ENCODE measurements around the gene EYA2. TPM values are rescaled to one million over a fixed set of nuclear protein-coding genes. Genes with fewer than 3 reads are reported as not detected.

EYA2 gene
- total RNA-seq, 1 experiment from 2014 or later: 0.74 TPM

DNA sequence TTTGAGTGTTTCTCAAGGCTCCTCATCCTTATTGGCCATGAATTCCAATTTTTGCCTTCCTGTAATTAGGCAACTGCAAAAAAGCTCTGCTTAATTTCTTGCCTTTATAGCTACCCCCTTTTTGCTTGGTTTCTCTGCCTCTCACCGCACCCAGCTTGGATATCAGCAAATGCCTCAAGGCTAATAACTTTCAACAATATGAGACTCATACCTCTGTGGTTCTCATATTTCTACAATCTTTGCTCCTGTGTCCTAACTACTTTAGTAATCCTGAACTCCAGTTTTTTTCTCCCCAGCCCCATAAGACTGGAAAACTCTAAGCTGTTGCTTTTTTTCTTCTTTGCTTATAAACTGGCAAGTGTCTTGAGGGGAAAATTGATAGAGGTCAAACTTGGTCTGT, 88.8 kb downstream of the EYA2 start:
- Mint-ChIP-seq H3K4me1 (peaks cover 12 to 13% of the 10 kb centered on the region in 2 experiments), H3K9me3 (peaks cover 10 to 12% of the 10 kb centered on the region in 2 experiments), H3K36me3 (ENCODE audit: insufficient read depth in 1 of 3, low read depth in 3 of 3) (peaks cover 0 to 7% (median 2%) of the 10 kb centered on the region in 3 experiments; a peak in 3 of 7 replicates), H3K4me3 (no peak overlapping the region), H3K27me3 (ENCODE audit: low read depth) (peaks cover 1% of the 10 kb centered on the region; the same call in 1 of the 2 replicates), H3K27ac (no peak overlapping the region)
- no peak overlapping the region for H3K4ac ChIP-seq (ENCODE audit: low read depth, low read length)
- no peak overlapping the region for H2BK120ac ChIP-seq (ENCODE audit: low read depth, low read length, poor library complexity, severe bottlenecking)
- no peak for DNase-seq
- H3K27ac ChIP-seq (ENCODE audit: insufficient read length, low read depth, low read length): no peak overlapping the region
- no peak overlapping the region for H3K4me2 ChIP-seq (ENCODE audit: insufficient read depth, insufficient read length, low read length)
- no peaks in the 10 kb centered on the region for H3K79me2 ChIP-seq (ENCODE audit: insufficient read depth, low read length)
- H3K23ac ChIP-seq (ENCODE audit: insufficient read length, low read depth, low read length): no peak overlapping the region
- H3K18ac ChIP-seq (ENCODE audit: insufficient read length, low read depth, low read length): no peak overlapping the region
- no peak overlapping the region for H2BK12ac ChIP-seq (ENCODE audit: insufficient read length, low read depth, low read length)
- no peak overlapping the region for H2AK5ac ChIP-seq (ENCODE audit: insufficient read length, low read length)
- H3K9me3 ChIP-seq (ENCODE audit: control insufficient read depth, low read depth, low read length): no peaks in the 10 kb centered on the region
- H3K79me1 ChIP-seq (ENCODE audit: insufficient read depth, low read depth, low read length, poor library complexity, severe bottlenecking): no peaks in the 10 kb centered on the region
- no peak overlapping the region for H4K5ac ChIP-seq (ENCODE audit: insufficient read length, low read depth, low read length)
- H3K14ac ChIP-seq (ENCODE audit: insufficient read depth, low read length): no peak overlapping the region
- TF ChIP-seq, protein P1, sequence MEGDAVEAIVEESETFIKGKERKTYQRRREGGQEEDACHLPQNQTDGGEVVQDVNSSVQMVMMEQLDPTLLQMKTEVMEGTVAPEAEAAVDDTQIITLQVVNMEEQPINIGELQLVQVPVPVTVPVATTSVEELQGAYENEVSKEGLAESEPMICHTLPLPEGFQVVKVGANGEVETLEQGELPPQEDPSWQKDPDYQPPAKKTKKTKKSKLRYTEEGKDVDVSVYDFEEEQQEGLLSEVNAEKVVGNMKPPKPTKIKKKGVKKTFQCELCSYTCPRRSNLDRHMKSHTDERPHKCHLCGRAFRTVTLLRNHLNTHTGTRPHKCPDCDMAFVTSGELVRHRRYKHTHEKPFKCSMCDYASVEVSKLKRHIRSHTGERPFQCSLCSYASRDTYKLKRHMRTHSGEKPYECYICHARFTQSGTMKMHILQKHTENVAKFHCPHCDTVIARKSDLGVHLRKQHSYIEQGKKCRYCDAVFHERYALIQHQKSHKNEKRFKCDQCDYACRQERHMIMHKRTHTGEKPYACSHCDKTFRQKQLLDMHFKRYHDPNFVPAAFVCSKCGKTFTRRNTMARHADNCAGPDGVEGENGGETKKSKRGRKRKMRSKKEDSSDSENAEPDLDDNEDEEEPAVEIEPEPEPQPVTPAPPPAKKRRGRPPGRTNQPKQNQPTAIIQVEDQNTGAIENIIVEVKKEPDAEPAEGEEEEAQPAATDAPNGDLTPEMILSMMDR (conservative IDR thresholded peaks at IDR 0.05): no peak
- H3K23me2 ChIP-seq (ENCODE audit: insufficient read length, low read depth, low read length, poor library complexity, severe bottlenecking): no peaks in the 10 kb centered on the region
- WGBS (ENCODE audit: extremely low coverage, insufficient read length, low lambda C conversion rate): no CpG with 5 or more reads among the region's 1 CpG
- no peaks in the 10 kb centered on the region for H3K4me1 ChIP-seq (ENCODE audit: insufficient read depth, low read length)
- H3K27me3 ChIP-seq (ENCODE audit: insufficient read depth, low read length): no peaks in the 10 kb centered on the region
- no peak overlapping the region for H2BK15ac ChIP-seq (ENCODE audit: low read depth, low read length)
- H3K56ac ChIP-seq (ENCODE audit: insufficient read length, low read depth, low read length): no peak overlapping the region
- H4K20me1 ChIP-seq (ENCODE audit: control insufficient read depth, insufficient read depth, insufficient read length): no peaks in the 10 kb centered on the region
- H3K9ac ChIP-seq (ENCODE audit: extremely low read depth, insufficient read length, low read length): no peak overlapping the region
- no peak overlapping the region for H4K91ac ChIP-seq (ENCODE audit: insufficient read length, low read depth, low read length)
- no peak overlapping the region for H2AFZ ChIP-seq (ENCODE audit: low read length)
- H2BK5ac ChIP-seq (ENCODE audit: insufficient read length, low read length): no peak overlapping the region
- H2BK20ac ChIP-seq (ENCODE audit: low read depth, low read length, poor library complexity, severe bottlenecking): no peak overlapping the region
- H4K8ac ChIP-seq (replicated peaks; ENCODE audit: insufficient read length, low read depth, low read length): no peak overlapping the region
- H3T11ph ChIP-seq (ENCODE audit: low read length): no peak overlapping the region
